T-helper 1 cell (primary cell): ENCODE data around the gene UBASH3B.
"Not testable (repeated sequence)": the region's sequence is repeated elsewhere in the genome, so short reads cannot be mapped to it uniquely, and the experiment has no call there.

Experiments
- DNase-seq, 5 donors: peaks; one replicate each; pipeline ENCODE4 v3.0.0-alpha.2; 2012 to 2020
- total RNA-seq, 4 donors: gene quantifications; one replicate each; lab custom pipeline; 2026; lab: John Stamatoyannopoulos, UW

Gene UBASH3B
- total RNA-seq = 46.4 to 66.3 (median 50.5) reads per million in 4 donors

DNA sequence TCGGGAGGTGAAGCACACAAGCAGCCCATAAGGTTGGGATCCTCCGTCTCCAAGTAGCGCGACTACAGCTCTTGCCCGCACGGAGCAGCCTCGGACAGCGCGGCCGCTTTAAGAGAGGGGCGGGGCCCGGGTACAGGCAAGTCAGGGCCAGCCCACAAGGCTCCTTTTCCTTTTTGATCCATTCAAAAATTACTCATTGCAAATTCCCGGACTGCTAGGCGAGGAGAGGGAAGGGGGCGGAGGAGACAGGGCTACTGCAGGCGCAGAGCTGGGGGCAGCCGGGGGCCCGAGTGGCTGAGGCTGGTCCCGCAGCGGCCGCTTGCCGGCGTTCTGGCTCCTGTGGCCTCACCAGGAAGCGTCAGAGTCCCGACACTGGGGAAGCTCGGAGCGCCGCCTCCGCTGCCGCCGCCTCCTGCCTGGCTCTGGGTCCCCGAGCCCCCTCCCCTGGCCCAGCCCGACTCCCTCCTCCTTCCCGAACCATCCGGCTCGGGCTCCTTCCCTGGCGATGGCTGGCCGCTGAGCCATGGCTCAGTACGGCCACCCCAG, at the start of gene UBASH3B:
UBASH3B (plus strand) TSS at position 196 of the 546 bp plus-strand sequence; CDS start at position 524, 328 bp downstream.
- DNase-seq = peak; percentile 27 to 67 (median 45)

- DNase-seq = not testable (repeated sequence)
Observed at GRCh38 chr11:122607162-122607561, 48.4 kb upstream of the UBASH3B start.

DNA sequence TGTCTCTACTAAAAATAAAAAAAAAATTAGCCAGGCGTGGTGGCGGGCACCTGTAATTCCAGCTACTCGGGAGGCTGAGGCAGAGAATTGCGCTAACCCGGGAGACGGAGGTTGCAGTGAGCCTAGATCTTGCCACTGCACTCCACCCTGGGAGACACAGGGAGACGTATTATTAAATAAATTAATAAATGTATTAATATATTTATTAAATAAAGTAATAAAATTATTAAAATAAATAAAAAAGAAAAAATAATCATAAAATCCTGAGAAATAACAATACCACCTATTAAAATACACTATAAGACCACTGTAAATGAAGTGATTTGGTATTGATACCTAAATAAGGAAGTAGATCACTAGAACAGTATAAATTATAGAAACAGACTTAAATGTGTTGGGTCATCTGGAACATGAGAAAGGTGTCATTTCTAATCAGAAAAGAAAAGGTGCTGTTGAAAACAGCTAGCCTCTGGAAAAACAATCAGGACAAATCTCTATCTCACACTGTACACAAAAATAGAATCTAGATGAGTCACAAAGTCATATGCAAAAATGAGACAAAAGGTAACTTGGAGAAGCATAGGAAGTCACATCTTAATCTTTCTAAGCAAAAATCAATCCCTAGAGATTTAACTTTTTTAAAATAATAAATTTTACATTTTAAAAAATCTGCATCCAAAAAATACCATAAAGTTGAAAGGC, 43.2 kb upstream of the UBASH3B start:
- no peak for DNase-seq

GRCh38 chr11:122616718-122617117, 38.8 kb upstream of the UBASH3B start:
- no peak for DNase-seq

- no peak for DNase-seq
Observed at GRCh38 chr11:122617297-122617696, 38.2 kb upstream of the UBASH3B start.

GRCh38 chr11:122617926-122618325, 37.6 kb upstream of the UBASH3B start:
- DNase-seq = no peak

- DNase-seq = no peak
Observed at GRCh38 chr11:122618927-122619326, 36.6 kb upstream of the UBASH3B start.

DNA sequence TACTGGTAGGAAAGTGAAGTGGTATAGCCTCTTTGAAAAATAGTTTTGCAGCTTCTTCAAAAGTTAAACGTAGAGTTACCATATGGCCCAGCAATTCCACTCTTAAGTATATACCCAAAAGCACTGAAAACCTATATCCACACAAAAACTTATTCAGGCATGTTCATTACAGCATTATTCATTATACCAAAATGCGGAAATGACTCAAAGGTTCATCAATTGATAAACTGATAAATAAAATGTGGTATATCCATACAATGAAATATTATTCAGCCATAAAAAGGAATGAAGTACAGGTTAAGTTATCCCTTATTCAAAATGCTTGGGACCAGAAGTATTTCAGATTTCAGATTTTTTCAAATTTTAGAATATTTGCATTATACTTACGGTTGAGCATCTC, 35.8 kb upstream of the UBASH3B start:
- DNase-seq = no peak

GRCh38 chr11:122625501-122625900, 30.0 kb upstream of the UBASH3B start:
- not testable (repeated sequence) for DNase-seq

DNA sequence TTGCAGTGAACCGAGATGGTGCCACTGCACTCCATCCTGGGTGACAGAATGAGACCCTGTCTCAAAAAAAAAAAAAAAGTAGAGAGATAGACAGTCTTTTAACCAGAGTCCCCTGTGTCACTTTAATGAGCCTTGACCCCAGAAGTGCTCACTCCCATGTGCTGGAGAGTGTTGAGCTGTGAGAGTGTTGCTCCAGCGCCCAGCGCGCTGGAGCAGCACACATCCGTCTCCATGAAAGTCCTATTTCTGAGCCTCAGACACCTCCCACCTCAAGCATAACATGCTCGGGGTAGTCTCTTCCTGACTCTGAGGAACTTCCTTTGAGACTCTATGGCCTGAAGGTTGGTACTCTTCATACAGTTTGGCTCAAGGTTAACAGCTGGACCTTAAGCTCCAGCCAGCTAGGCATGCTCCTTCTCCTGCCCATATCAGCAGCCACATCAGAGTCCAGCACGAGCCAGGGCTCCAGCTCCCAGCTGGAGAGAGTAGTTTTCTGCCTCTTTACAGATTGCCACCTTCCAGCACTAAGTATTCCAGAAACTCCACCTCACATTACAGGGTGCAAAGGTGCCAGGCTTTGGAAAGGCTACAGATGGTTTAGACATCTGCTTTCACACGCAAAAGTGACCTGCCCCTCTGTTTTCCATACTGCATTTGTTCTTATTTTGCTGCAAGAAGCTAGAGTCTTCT, 29.4 kb upstream of the UBASH3B start:
- DNase-seq = no peak

DNA sequence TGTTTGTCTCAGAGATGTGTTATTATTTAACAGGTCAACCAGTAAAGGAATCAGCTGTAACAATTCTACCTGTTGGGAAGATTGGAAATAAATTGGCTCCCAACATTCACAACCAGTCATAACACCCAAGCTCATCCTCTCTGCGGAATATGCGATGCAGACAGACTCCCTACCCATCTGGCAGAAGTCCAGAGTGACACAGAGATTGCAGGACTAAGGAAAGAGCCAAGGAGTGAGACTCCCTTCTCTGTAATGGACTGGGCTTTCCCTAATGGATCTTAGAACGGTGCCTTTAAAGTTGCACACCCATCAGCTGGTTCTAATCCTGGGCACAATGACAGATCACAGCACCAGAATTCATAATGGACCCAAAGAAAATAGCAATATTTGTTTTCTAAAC, 27.8 kb upstream of the UBASH3B start:
- no peak for DNase-seq

- peak; percentile 26 to 60 (median 44) for DNase-seq
Observed at GRCh38 chr11:122628810-122629555, 26.5 kb upstream of the UBASH3B start.

GRCh38 chr11:122632181-122632824, 23.2 kb upstream of the UBASH3B start:
- no peak for DNase-seq

DNA sequence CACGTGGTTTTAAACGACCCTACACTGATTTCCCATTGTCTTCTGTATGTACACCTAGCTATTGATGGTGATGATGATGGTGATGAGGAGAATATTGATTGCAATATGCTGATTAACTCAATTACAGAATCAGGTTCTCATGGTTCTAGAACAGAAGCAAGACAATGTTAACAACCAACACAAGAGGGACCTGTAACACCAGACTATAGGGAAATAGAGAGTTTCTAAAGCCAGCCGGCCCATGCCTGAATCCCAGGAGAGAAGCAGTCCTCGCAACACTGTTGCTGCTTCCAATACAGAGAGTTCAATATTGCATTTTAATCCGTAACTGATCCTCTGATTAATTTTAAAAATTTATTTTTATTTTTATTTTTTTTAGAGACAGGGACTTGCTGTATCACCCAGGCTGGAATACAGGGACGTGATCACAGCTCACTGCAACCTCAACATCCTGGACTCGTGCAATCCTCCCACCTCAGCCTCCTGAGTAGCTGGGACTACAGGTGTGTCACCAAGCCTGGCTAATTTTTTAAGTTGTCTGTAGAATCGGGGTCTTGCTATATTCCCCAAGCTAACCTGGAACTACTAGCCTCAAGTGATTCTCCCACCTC, 22.2 kb upstream of the UBASH3B start:
- peak in 1 of 5 donors; percentile 8 for DNase-seq

- DNase-seq = no peak
Observed at GRCh38 chr11:122634501-122634900, 21.0 kb upstream of the UBASH3B start.

DNA sequence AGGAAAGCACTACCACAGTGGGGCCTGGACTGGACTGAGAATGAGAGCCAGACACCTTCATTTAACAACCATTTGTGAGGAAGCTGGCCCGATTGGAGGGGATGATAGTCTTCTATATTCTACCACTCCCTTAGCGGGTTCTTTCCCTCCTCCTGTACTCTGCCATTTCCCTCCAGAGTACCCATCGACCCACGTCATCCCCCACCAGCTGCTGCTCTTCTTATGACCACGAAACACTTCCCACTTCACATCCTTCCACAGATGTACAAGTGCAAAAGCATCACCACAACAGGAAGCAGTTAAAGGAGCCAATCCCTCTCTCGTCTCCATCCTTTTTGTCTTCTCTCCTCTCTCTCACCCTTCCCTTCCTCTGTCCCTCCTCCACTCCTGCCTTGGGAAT, 18.0 kb upstream of the UBASH3B start:
- no peak for DNase-seq

DNA sequence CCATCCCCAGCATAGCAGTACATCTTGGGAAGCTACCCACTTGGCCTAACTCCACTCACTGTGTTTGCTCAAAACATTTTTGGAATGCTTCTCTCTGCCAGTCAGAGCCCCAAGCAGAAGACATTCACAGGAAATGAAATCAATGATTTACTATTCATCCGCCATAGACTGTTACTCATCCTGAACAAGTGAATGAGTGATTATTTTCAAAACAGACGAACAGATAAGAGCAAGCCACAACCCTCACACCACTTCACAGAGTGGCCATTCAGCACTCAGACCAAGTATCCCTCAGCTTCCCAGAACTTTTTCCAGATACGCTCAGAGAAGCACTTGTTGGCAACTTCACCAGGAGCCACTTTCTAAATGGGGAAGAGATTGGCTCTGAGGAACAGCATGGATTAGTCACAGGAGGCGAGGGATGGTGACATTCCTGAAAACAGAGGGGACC, 13.0 kb upstream of the UBASH3B start:
- no peak for DNase-seq

- no peak for DNase-seq
Observed at GRCh38 chr11:122642971-122643370, 12.6 kb upstream of the UBASH3B start.

GRCh38 chr11:122645847-122646246, 9.7 kb upstream of the UBASH3B start:
- DNase-seq = no peak

DNA sequence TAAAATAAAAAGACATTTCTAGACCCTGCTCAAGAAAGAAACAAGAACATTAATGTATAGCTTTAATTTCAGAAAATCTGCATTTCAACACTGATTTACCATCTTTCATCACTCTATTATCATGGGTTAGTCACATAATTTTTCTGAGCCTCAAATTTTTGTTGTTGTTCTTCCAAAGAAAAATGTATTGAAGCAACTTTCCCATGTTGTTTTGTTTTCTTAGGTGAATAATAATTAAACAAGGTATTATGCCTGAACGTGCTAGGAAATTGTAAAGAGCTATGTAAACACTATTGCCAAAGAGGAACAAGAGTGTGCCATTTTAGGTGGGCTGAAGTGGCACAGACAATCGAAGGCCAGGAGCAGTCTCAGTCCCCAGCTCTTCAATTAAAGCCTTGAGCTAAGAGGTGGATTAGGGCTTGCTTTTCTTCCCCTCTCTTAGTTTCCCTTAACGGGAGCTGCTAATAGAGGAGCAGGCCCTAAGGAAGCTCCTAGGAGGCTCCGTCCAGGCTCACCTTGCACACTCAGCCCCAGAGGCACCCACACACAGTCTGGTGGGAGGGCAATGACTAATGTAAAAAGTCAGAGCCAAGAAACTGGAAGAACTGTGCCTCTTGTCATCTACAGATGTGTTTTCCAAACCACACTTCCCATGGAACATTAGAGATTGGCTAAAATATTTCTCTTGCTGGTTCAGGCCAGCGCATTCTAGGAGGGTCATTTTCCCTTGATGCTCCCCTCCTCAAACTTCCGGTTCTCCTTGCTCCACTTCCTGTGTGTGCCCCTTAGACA, 8.8 kb upstream of the UBASH3B start:
- no peak for DNase-seq

DNA sequence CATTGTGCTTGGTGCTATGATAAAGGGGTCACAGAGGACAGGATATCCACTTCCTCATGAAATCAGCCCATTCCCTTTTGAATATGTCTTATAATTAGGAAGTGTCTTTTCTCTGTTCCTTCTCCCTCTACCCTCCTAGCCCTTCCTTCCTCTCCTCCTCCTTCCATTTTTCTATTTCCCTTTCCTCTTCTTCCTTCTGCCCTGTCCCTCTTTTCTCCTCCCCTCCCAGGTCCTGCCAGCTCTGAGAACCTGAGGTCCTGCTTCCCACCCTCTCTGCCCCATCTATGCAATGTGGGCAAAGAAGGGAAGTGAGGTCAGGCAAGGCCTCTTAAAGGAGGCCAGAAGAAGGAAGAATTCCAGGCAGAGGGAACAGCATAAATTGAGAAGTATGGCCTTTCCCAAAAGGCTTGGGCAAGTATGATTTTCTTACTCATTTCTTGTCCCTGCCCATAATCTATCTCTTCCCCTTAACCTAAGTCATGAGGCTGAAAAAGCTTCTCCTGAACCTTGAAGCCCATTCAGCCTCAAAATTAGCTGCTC, 7.7 kb upstream of the UBASH3B start:
- no peak for DNase-seq
